Measurements from ENCODE around the gene CNTNAP5.

Gene CNTNAP5

DNA sequence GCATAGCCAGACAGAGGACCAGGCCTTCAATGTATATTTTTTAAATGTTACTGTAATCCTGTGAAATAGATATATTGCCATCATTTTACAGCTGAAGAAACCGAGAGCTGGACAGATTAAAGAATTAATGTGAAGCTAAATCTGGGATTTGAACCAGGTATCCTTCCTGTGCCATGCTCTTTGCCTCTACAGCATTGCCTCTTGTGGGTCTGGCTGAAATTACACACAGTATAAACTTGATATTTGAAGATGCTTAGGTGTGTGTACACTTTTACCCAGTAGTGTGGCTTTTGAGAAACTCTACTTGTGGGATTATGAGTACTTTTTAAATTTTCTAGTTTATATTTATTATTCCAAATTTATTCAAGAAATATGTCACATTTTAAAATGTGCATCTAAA is 264.5 kb downstream of the CNTNAP5 start:
- no peak for ATAC-seq

GRCh38 chr2:124296470-124296869 is 271.4 kb downstream of the CNTNAP5 start:
- TF ChIP-seq, protein P1, sequence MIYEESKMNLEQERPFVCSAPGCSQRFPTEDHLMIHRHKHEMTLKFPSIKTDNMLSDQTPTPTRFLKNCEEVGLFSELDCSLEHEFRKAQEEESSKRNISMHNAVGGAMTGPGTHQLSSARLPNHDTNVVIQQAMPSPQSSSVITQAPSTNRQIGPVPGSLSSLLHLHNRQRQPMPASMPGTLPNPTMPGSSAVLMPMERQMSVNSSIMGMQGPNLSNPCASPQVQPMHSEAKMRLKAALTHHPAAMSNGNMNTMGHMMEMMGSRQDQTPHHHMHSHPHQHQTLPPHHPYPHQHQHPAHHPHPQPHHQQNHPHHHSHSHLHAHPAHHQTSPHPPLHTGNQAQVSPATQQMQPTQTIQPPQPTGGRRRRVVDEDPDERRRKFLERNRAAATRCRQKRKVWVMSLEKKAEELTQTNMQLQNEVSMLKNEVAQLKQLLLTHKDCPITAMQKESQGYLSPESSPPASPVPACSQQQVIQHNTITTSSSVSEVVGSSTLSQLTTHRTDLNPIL (CRISPR knock-in tag; IDR thresholded peaks at IDR 0.05; ENCODE audit: low read depth), result no peak
- no peak for TF ChIP-seq ZFP3 (CRISPR knock-in tag; IDR thresholded peaks at IDR 0.05)
- TF ChIP-seq TSHZ2 (CRISPR knock-in tag; IDR thresholded peaks at IDR 0.05), result no peak
- TF ChIP-seq ZNF70 (CRISPR knock-in tag; IDR thresholded peaks at IDR 0.05), result no peak
- TF ChIP-seq, protein P2, sequence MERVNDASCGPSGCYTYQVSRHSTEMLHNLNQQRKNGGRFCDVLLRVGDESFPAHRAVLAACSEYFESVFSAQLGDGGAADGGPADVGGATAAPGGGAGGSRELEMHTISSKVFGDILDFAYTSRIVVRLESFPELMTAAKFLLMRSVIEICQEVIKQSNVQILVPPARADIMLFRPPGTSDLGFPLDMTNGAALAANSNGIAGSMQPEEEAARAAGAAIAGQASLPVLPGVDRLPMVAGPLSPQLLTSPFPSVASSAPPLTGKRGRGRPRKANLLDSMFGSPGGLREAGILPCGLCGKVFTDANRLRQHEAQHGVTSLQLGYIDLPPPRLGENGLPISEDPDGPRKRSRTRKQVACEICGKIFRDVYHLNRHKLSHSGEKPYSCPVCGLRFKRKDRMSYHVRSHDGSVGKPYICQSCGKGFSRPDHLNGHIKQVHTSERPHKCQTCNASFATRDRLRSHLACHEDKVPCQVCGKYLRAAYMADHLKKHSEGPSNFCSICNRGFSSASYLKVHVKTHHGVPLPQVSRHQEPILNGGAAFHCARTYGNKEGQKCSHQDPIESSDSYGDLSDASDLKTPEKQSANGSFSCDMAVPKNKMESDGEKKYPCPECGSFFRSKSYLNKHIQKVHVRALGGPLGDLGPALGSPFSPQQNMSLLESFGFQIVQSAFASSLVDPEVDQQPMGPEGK (CRISPR knock-in tag; IDR thresholded peaks at IDR 0.05; ENCODE audit: borderline replicate concordance), result no peak
- TF ChIP-seq ESRRG (CRISPR knock-in tag; IDR thresholded peaks at IDR 0.05), result no peak
- no peak for TF ChIP-seq BACH2 (CRISPR knock-in tag; IDR thresholded peaks at IDR 0.05; ENCODE audit: borderline replicate concordance)
- TF ChIP-seq ARNTL (CRISPR knock-in tag; IDR thresholded peaks at IDR 0.05; ENCODE audit: borderline replicate concordance, low read depth), result no peak
- no peak for TF ChIP-seq ZC3H10 (CRISPR knock-in tag; IDR thresholded peaks at IDR 0.05)
- no peak for TF ChIP-seq CSDC2 (CRISPR knock-in tag; IDR thresholded peaks at IDR 0.05)
- TF ChIP-seq, protein P3, sequence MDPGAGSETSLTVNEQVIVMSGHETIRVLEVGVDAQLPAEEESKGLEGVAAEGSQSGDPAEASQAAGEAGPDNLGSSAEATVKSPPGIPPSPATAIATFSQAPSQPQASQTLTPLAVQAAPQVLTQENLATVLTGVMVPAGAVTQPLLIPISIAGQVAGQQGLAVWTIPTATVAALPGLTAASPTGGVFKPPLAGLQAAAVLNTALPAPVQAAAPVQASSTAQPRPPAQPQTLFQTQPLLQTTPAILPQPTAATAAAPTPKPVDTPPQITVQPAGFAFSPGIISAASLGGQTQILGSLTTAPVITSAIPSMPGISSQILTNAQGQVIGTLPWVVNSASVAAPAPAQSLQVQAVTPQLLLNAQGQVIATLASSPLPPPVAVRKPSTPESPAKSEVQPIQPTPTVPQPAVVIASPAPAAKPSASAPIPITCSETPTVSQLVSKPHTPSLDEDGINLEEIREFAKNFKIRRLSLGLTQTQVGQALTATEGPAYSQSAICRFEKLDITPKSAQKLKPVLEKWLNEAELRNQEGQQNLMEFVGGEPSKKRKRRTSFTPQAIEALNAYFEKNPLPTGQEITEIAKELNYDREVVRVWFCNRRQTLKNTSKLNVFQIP (CRISPR knock-in tag; IDR thresholded peaks at IDR 0.05; ENCODE audit: borderline replicate concordance, low read depth), result no peak
- TF ChIP-seq SNAI2 (CRISPR knock-in tag; IDR thresholded peaks at IDR 0.05), result no peak
- TF ChIP-seq ZNF8 (CRISPR knock-in tag; IDR thresholded peaks at IDR 0.05), result no peak
- TF ChIP-seq OSR1 (CRISPR knock-in tag; IDR thresholded peaks at IDR 0.05), result no peak
- TF ChIP-seq TCF4 (CRISPR knock-in tag; IDR thresholded peaks at IDR 0.05; ENCODE audit: borderline replicate concordance), result no peak
- TF ChIP-seq GLIS3 (CRISPR knock-in tag; IDR thresholded peaks at IDR 0.05), result no peak
- no peak for ATAC-seq

More for the DNA sequence above, 264.5 kb downstream of the CNTNAP5 start:
- no peak for TF ChIP-seq ARNTL (CRISPR knock-in tag; IDR thresholded peaks at IDR 0.05; ENCODE audit: borderline replicate concordance, low read depth)

- TF ChIP-seq ZNF565 (CRISPR knock-in tag; conservative IDR thresholded peaks at IDR 0.05; ENCODE audit: low read depth), result no peak
- TF ChIP-seq ZFP30 (CRISPR knock-in tag; IDR thresholded peaks at IDR 0.05), result no peak
- no peak for TF ChIP-seq ZFP3 (CRISPR knock-in tag; IDR thresholded peaks at IDR 0.05)
- TF ChIP-seq ISL1 (CRISPR knock-in tag; IDR thresholded peaks at IDR 0.05), result no peak
- no peak for TF ChIP-seq RARB (CRISPR knock-in tag; IDR thresholded peaks at IDR 0.05)
- TF ChIP-seq ZNF70 (CRISPR knock-in tag; IDR thresholded peaks at IDR 0.05), result no peak
- no peak for TF ChIP-seq PPARA (CRISPR knock-in tag; IDR thresholded peaks at IDR 0.05; ENCODE audit: borderline replicate concordance)
- TF ChIP-seq, protein P2 (CRISPR knock-in tag; IDR thresholded peaks at IDR 0.05; ENCODE audit: borderline replicate concordance), result no peak
- TF ChIP-seq SNAI2 (CRISPR knock-in tag; IDR thresholded peaks at IDR 0.05), result no peak
- TF ChIP-seq CSDC2 (CRISPR knock-in tag; IDR thresholded peaks at IDR 0.05), result no peak
- no peak for TF ChIP-seq BACH2 (CRISPR knock-in tag; IDR thresholded peaks at IDR 0.05; ENCODE audit: borderline replicate concordance)
- no peak for TF ChIP-seq ESRRG (CRISPR knock-in tag; IDR thresholded peaks at IDR 0.05)
- no peak for ATAC-seq
Observed at GRCh38 chr2:124301915-124302314, 276.8 kb downstream of the CNTNAP5 start.

All from SK-N-SH treated with all-trans-retinoic acid at 6 μM for 48 hours (cell line).